ENCODE measurements around the gene SPTBN5.

The SPTBN5 gene

DNA sequence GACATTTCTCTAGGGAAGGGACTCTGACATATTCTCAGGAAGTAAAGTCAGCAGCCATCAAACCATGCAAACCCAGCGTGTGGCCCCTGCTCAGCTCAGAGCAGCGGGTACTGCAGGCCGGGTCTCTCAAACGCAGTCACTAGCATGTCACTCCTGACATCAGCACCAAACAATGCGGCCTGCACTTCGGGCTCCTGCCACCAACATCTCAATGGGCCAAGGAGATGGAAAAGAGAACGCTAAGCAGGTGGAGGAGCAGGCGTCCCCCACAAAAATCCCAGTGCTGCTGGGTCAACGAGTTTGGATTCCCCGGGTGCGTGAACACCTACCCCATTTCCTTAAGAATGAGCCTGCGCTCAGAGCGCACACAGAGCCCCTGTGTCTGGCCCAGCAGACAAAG lies 9.9 kb upstream of the SPTBN5 start:
- no peak for DNase-seq

DNA sequence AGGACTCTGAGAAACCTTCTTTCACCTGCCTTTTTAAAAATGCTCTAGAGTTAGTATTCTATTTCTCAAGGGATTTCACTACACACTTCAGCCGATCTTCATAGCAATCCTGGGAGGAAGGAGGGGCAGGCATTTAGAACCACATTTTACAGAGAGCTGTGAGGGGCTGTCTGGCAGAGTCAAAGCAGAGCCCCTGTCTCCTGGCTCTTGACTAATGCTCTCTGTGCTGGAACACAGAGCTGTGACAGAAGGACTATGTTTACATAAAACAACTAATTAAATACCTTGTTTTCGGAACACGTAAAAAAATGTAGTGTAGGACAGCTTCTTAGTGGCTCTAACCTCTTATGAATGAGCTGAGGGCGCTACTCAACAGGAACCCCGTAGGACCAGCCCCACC lies 7.6 kb upstream of the SPTBN5 start:
- no peak for DNase-seq

- no peak for DNase-seq
These were observed 6.9 kb upstream of the SPTBN5 start for GRCh38 chr15:41900526-41901380.

DNA sequence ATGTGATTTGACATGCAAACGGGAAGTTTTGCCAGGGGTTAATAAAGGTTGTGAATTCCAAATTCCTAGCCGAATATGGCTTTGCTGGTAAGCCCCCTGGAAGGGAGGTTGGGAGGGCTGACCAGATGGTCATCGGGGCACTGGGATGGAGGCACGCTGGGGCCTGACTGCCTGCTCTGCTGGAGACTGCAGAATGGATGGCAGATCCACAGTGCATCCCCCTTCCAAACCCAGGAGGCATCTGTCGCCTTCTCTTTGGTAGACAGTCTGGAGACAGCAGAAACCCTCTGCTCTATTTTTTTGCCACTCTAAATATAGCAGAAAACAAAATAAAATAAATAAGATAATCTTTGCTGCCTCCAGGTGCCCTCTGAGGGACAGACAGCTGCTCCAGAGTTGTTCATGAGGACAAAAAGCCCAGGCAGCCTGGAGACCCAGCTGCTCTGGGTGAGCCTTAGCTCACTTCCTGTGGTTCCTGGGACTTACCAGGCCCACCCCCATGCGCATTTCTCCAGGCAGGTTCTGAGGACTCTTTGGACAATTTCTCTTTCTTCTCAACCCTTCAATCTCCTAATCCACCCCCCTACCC lies 6.1 kb upstream of the SPTBN5 start:
- DNase-seq = no peak

GRCh38 chr15:41897363-41897799 lies 3.5 kb upstream of the SPTBN5 start:
- no peak for DNase-seq

- no peak for DNase-seq
These were observed 2.7 kb upstream of the SPTBN5 start for GRCh38 chr15:41896566-41896965.

DNA sequence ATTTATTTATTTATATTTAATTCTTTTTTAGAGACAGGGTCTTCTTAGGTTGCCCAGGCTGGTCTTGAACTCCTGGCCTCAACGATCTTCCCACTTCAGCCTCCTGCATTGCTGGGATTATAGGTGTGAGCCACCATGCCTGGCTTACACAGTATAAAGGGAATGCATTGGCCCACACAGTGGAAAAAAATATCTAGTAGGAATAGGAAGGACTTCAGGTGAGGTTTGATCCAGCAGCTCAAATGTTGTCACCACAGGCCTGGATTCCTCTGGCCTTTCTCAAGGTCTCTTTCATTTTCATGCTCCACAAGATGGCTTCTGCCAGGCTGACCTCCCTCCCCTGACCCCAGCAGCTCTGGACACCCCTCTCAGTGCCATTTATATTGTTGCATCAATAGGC lies 2.1 kb upstream of the SPTBN5 start:
- DNase-seq = no peak

GRCh38 chr15:41895491-41895890 lies 1.6 kb upstream of the SPTBN5 start:
- no peak for DNase-seq

- DNase-seq = peak; percentile 51
These were observed 1.1 kb upstream of the SPTBN5 start for GRCh38 chr15:41894791-41895463.

GRCh38 chr15:41894251-41894790 lies 468 bp upstream of the SPTBN5 start:
- DNase-seq = no peak

DNA sequence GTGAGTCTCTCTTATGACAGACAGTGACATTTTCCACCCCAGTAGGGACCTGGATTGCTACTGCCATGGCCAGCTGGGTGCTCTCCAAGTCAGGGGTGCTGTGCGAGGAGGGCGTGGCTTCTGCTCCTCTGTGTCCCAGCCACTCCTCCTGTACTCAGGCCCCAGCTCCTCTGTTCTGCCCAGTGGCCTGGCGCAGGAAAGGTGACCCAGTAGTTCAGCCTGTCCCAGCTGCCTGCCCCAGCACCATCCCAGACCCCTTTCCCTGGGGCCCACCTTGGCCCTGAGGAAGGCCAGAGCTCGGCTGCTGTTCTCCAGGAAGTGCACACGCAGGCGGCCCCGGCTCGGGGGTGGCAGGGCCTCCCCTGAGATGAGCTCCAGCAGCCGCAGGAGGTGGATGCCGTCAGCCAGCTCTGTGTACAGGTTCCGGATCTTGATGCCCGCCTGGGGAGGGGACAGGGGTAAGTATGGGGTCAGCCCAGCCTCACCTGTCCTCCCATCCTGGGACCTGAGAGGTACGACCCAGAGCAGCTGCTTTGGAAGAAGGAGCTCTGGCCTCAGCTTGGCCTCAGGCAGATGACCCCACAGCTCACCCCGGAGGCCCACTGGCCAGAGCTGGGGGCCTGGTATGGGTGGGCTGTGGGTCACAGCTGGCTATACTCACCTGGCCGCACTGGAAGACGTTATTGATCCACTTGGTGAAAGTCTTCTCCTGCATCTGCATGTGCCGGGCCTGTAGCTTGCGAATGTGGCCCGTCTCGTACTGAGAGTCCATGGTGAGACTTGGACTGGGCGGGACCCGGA lies 1.0 kb downstream of the SPTBN5 start:
- peak; percentile 20 for DNase-seq

- peak; percentile 94 for DNase-seq
These were observed 1.9 kb downstream of the SPTBN5 start for GRCh38 chr15:41891946-41892345.

GRCh38 chr15:41891226-41891625 lies 2.6 kb downstream of the SPTBN5 start:
- DNase-seq = peak; percentile 35

DNA sequence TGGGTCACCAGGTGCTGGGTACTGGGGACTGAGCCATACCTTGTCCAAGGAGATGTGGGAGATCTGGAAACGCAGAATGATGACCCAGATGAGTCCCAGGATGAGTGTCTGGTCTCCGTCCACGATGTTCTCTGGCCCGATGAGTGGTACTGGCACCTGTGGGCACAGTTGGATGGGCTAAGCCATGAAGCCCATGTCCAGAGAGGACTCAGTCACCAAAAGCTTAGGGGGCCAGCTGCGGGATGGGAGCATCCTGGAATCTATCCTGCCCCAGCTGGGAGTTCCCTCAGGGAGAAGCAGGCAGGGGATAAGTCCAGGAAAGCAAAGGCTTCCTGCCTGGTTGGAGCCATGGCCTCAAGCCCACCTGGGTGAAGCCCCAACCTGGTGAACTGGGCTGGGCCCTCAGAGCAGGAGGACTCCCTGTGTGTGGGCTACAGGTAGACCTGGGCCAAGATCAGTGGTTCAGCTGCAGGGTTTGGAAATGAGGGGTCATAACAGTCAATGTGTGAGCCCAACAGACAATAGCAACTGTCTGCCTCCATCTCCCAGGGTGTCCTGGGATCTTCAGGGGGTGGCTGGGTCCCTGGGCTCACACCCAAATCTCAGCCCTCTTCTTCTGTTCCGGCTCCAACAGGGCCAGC lies 3.7 kb downstream of the SPTBN5 start:
- DNase-seq = no peak

- no peak for DNase-seq
These were observed 5.1 kb downstream of the SPTBN5 start for GRCh38 chr15:41888662-41889253.

DNA sequence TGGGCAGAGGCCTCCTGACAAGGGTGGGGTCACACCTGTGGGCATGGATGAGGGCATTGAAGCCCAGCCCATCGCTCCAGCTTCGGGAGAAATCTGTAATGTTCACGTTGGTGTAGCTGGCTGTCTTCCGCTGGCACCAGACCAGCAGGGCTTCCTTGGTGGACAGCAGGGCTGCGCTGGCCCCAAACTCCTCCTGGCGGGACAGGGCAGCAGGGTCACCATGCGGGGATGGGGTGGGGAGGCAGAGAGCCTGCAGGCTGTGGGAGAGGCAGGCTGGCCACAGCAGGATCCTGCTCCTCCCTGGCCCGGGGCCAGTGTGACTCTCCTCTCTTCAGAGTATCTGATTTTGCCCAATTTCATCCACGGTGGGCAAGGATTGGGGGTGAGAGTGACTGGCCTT lies 6.0 kb downstream of the SPTBN5 start:
- no peak for DNase-seq

DNA sequence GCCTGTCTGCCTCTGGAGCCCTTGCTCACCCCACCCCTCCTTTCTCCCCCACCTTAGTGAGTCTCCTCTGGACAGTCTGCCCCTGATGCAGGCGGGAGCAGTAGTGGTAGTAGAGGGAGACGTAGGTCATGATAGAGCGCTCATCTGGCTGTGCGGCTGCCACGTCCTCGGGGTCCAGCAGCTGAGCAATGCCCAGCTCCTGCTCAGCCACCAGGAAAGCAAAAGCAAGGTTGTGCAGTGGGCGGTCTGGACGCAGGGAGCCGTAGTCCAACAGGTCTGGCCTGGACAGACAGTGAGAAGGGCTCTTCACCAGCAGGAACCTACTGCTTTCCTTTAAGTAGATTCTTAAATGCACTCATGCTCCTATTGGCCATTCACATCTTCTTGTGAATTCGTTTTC lies 6.7 kb downstream of the SPTBN5 start:
- DNase-seq = no peak

DNA sequence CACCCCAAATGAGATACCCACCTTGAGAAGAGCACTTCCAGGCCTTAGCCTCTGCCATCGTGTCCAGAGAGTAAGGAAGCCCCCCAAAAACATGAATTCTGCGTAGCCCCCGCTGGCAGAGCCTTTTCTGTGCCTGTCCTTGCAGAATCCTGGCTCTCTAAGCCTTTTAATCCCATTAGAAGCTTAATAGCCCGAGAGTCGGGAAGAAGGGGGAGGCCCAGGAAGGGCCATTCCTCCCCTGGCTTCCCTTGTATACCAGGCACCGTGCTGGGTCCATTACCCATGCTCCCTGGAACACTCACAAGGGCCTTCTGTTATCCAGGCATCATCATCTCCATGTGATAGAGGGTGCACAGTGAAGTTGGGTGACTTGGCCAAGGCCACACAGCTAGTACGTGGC lies 7.1 kb downstream of the SPTBN5 start:
- no peak for DNase-seq

DNA sequence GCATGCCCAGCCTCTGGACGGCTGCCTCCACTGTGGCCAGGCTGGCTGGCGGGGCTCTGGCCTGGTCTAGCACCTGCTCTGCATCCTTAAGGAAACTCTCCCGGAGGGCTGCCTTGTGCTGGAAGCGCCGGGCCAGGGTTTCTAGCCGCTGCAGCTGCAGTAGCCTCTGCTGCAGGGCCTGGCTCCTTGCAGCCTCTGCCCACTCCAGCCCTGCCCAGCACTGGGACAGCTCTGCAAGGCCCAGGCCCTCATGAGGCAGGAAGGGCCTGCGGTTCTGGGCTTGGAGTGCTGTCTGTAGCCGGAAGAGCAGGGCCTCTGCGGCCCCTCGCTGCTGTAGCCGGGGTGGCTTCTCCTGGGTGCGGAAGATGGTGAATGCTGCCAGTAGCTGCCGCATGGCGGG lies 8.0 kb downstream of the SPTBN5 start:
- no peak for DNase-seq

DNA sequence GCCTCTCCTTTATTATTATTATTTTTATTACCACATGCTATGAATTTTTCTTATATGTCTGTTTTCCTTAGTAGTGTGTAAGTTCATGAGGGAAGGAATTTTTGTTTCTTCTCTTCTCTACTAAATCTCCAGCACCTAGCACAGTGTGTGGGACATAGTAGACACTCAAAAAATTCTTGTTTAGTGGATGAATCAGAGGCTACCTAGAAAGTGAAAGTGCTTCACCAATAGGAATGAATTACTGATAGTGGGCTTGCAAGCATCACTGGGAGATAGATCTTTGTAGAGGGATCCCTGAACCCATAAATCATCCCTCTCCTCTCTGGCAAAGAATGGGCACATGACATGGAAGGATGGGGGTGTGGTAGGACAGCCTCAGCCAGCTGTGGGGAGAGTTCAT lies 8.5 kb downstream of the SPTBN5 start:
- DNase-seq = no peak

DNA sequence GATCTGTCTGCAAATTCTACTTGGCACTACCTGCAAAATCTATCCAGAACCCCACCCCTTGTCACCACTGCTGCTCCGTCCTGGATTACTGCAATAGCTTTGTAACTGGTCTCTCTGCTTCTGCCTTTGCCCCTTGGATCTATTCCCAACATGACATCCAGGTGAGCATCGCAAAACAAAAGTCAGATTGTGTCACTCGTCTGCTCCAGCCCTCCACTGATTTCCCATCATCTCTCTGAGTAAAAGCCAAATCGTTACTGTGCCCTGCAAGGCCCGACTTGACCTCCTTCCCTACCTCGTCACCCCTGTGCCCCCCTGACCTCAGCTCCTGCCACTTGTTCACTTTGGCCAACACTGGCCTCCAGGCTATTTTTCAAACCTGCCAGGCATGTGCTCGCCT lies 9.4 kb downstream of the SPTBN5 start:
- DNase-seq = no peak

GRCh38 chr15:41883484-41883825 lies 10.4 kb downstream of the SPTBN5 start:
- no peak for DNase-seq

Data from COR-L47 (cell line).